Raji (cell line): ENCODE results near the gene PCYOX1L.

Source experiments
- POLR2A ChIP-seq: IDR thresholded peaks from 2 replicates; pipeline ENCODE4 v1.6.1; 2011; ENCODE audit warnings: low read depth, low read length, control low read depth; ENCODE audit not compliant: insufficient read depth

PCYOX1L gene

DNA sequence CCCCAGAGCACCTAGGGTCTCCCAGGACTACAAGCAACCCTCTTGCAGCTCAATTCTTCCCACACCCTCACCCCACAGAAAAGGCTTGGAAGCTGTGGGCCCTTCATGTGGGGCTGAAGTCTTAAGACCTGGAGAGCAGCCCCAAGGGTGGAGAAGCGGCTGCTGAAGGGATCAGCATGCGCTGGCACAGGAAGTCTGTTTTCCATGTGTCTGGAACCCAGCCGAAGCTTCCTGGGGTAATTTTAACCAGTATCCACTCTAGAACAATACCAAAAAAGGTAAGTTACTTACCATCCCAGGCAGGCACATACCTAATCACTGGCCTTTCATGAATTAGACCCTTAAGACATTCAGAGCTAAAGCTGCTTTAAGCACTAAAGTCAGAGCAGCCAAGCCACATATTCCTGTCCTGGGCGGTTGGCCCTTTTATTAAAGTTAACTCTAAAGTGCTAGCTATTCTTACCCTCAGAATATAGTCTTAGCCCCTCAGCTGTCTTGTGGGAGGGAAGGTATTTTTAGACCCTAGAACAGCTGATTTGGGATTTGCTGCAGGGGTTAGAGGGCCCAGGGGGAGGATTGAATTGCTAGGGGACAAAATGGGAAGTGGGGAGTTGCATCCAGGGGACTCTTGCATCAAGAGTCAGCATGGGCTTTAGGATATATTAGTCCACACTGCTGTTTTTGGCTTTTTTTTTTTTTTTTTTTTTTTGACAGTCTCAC, 14.4 kb downstream of the PCYOX1L start:
- no peak for TF ChIP-seq POLR2A

DNA sequence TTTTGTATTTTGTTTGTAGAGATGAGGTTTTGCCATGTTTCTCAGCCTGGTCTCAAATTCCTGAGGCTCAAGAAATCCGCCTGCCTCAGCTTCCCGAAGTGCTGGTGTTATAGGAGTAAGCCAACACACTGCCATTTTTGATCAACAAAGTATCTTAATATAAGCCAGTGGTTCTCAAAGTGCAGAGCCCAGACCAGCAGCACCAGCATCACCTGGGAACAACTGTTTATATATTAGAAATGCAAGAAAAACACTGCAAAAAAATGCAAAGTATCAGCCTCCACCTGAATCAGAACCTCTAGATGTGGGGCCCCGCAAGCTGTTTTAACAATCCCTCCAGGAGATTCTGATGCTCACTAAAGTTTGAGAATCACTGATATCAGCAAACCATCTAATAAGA, 15.1 kb downstream of the PCYOX1L start:
- TF ChIP-seq POLR2A: no peak

DNA sequence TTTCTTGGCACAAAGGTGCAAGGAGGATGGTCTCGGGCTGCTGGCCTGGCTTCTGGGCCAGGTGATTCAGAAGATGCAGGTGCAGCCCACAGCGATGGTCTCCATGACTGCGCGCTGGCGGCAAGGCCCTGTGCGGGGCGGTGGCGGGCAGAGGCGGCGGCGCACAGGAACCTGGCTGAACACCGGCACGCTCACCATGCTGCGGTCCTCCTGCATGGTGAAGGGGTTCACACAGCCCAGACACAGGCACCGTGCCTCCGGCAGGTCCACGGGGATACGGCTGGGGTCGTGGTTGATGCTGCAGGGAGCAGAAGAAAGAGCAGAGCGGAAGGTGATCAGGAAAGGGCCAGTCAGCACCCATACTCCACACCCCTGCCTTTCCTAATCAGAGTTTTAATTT, 16.5 kb downstream of the PCYOX1L start:
- TF ChIP-seq POLR2A: no peak

DNA sequence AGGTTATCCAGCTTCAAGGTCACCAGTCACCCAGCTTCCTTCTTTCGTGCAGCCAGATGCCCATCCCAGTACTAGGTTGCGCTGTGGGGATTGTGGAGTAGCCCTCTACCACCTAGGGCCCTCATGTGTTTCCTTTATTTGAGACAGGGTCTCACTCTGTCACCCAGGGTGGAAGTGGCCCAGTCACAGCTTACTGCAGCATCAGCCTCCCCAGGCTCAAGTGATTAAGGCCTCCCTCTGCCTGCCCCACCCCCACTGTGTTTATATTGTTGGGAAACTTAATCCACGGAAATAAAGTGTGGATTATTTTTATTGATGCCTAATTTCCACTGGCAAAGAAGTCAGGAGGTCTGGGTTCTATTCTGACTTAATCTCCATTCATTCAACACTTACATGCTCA, 17.0 kb downstream of the PCYOX1L start:
- TF ChIP-seq POLR2A: no peak

DNA sequence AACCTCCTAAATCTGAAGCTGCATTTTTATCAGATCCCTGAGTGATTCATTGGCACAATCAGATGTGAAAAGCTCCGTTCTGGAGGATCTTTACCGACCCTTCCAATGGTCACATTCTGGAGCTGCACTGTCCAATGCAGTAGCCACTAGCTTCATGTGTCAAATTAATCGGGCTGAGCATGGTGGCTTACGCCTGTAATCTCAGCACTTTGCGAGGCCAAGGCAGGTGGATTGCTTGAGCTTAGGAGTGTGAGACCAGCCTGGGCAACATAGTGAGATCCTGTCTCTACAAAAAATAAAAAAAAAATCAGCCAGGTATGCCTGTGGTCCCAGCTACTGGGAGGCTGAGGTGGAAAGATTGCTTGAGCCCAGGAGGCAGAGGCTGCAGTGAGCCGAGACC, 17.6 kb downstream of the PCYOX1L start:
- TF ChIP-seq POLR2A: no peak

DNA sequence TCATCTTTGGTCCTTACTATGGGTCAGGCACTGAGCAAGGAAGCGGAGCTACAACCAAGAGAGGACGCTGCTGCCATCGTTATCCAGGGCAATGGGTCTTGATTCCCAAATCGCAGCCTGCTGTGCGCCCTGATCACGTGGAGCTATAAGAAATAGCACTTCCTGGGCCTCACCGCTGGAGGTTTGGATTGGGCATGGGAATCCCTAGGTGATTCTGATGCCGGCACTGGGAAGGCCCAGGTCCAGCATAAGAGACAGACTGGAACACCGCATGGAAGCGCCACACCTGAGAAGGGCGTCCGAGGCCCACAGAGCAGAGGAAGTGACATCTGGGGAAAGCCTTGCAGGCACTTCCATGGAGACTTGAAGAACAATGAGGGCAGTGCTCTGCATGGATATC, 18.3 kb downstream of the PCYOX1L start:
- no peak for TF ChIP-seq POLR2A

DNA sequence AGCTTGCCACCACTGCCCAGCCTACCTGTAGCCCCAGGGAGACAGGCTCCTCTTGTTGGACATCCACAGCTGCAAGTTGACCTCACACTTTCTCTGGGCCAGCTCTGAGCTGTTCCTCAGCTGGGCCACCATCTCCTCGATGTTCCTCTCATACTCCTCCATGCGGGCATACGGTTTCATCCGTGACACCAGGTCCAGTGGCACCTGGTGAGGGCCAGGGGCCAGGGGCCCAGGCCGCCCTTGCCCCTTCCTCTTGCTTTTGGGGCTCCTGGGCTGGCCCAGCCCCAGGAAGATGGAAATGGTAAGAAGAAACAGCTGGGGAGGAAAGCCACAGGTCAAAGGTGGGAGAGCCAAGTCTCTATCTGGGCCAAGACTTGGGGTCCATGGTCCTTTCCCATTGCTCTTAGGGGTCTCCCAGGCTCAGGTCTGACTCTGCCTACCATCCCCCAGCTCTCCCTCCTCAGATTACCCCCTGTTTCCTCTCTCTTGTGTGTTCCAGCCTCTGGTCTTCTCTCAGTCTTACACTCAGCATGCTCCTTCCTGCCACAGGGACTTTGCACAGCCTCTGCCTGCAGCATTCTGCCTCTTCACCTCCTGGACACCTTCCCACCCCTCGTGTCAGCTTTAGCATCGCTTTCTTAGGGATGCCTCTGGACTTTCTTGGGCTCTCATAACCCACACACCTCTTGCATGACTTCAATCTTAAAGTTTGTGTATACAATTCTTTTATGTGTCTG, 19.0 kb downstream of the PCYOX1L start:
- TF ChIP-seq POLR2A: no peak

DNA sequence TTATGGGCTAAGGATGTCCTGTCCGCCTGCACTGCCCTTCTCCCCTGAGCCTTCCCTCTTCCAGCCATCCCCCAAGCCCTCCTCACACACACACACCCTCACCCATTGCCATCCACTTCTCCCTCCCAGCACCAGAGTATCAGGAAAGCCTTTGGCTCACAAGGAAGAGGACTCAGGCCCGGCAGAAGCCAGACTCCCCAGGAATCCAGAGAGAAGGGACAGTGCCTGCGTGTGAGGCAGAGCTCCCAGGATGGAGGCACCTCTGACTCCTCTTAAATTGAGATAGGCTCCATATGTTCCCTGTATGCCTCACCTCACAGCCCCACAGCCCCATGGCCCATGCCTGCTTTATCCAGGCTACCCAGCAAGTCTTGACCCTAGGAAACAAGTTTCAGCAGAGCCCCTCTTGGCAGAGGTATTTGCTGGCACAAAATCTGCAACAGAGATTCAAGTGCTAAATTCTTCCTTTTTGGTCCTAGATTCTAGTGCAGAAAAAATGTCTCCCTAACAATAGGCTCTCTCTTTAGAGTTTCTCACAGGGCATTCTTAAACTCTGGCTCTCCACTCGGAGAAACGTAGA, 20.5 kb downstream of the PCYOX1L start:
- no peak for TF ChIP-seq POLR2A

DNA sequence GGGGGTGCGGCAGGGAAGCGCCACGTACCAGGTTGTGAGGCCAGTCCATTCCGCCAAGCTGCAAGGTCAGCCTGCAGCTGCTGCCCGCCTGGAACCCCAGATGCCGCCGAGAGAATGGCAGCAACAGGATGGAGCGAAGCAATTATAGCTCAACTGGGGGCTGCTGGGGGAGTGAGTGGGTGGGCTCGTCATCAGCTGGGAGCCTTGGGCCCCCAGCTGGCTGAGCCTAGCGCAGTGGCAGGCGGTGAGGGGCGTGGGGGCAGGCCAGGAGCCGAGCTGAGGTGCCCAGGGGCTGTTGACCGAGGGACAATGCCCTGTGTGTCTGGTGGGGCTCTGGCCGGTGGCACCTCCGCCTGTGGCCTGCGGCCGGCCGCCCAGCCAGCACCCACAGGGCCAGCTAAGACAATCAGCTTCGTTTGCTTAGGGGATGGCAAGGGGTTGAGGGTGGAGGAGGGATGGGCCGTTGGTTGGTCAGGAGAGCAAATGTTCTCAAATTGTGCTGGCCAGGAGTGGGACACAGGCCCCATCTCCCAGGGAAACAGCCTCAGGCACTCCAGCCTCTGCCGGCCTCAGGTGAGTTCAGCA, 21.4 kb downstream of the PCYOX1L start, which contains the start of gene IL17B:
Gene IL17B (minus strand): TSS at position 116 of the 585 bp plus-strand sequence. CDS start 67 bp downstream, at position 49.
- no peak for TF ChIP-seq POLR2A

DNA sequence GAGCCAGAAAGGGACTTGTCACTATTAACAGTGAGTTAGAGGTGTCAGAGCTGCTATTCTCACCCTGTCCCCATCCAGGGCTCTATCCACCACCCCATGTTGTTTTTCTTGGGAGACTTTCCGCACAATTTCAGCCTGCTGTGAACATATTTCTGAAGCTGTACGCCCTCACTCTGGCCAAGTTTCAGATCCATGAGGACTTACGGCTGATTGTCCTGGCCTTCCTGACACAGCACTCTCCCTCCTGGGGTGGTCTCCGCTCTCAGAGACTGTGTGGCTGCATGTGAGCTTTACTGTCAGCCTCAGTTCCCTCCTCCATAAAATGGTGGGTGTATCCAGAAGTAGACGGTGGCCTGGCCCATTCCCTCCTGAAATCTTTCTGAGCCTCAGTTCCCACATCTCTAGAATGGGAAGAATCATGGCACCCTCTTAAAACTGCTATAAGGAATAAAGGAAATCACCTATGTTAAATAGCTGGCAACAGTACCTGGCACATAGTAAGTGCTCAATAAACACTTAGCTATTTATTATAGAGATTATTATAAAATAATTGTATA, 22.1 kb downstream of the PCYOX1L start:
- no peak for TF ChIP-seq POLR2A

DNA sequence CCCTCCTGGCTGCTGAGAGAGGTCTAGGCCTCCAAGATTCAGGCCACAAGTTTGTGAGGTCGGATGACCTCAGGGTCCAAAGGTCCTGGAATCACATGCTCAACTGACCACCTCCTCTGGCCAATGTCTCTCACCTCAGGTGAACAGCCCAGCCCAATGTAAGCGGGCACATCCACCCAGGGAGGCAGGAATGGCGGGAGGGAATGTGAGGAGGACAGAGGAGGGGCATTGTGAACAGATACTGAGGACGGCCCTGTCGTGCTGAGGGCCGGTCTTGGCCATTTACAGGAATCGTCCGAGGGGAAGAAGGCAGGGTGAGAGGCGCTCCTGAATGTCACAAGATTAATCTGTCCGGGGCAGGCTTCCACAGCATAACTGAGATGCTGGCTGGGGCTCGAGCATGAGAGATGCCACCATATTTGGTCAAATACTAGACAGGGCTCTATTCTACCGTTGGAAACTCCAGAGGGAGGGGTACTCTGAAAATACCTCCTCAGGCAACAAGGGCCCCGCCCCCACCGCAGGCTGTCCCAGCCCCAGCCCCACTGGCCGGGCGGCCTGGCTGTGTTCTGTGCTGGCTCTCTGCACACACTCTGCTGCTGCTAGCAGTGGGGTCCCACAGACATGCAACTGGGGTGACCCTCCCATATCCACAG, 22.7 kb downstream of the PCYOX1L start:
- no peak for TF ChIP-seq POLR2A

DNA sequence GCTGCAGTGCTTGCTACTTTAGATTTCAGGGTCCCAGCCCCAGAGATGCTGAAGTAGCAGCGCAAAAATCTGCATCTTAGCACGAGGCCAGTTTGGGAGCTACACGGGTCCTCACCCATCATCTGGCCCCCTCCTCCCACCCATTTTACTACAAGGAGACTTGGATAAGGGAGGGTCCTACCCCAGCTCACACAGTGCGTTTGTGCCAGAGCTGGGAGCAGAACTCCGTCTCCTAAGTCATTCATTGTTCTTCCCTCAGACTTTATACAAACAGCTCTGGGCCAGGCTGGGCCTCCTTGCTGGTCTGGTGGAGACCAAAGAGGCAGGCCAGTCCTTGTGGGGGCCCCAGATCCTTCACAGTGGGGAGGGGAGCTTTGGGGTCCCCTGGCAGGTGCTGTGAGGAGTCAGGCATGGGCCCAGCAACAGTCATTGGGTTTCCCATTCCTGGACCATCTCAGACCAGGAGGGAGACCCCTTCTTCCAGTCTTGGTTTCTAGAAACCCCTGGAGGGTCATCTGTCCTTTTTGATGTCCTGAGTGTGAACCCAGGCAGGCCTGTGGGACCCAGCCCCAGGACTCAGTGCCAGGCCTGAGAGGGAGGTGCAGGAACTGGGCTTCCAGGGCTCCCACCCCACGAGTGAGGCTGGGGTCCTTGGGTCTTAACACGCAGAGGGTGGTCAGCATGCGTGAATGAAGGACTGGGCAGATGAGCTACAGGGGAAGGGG, 23.6 kb downstream of the PCYOX1L start:
- TF ChIP-seq POLR2A: no peak

DNA sequence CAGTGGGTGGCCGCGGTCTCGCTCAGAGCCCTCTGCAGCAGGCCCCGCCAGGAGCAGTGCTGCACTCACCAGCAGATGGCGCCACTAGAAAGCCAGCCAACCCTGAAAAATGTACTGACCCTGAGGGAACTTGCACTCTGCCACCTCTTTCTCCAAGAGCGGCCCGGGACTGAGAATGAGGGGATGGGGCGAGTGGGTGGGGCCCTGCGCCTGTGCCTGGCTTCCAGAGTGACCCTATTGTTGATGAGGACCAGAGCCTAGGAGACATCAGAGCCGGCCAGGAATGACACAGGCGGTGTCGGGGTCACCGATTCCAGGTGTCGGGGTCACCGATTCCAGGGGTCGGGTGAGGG, 24.1 kb downstream of the PCYOX1L start:
- no peak for TF ChIP-seq POLR2A

DNA sequence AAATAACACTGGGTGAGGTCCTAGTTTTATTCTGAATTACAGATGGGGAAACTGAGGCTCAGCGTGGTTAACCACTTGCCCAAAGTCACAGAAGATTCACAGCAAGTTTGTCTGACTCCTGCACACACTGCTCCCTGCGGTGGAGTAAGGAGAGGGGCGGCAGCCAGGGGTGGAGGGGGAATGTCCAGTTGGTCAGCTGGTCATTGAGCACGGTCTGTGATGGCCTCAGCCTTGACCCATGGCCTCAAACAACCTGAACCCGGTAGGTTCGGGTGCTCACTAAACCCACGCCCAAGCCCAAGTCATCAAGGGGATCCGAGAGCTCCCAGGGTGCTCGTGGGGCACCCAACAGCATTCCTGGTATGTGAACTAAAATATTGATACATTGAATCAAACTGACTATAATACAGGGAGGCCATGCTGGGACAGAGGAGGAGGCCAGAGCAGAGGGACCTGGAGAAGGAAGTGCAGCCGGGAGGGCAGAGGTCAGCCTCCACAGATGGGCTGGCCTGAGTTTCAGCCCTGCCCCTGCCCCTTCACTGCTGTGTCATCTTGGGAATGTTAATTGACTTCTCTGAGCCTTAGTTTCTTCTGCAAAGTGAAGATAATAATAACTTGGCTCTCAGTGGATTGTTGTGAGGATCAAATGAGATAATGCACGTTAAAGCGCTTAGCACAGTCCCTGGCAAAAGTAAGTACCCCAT, 24.8 kb downstream of the PCYOX1L start:
- TF ChIP-seq POLR2A: no peak
